IPS-15b (cell line): Measurements from ENCODE around the gene DLEC1.
A peak's percentile ranks its signal among the peaks of the same experiment; 100 is the strongest.

ENCODE experiments used
- H3K27me3 ChIP-seq: one replicate; pipeline ENCODE4 v1.6.1; 2013; ENCODE audit warnings: low read length; ENCODE audit not compliant: control insufficient read depth, insufficient read depth
- H3K36me3 ChIP-seq: one replicate; pipeline ENCODE4 v1.6.1; 2013; ENCODE audit warnings: low read length; ENCODE audit not compliant: control insufficient read depth, insufficient read depth
- H3K4me1 ChIP-seq: one replicate; pipeline ENCODE4 v1.6.1; 2013; ENCODE audit warnings: mild to moderate bottlenecking, low read length; ENCODE audit not compliant: control insufficient read depth, insufficient read depth
- H3K4me3 ChIP-seq: one replicate; pipeline ENCODE4 v1.5.1; 2013; ENCODE audit warnings: low read depth, low read length
- H3K9ac ChIP-seq: one replicate; pipeline ENCODE4 v1.6.1; 2013; ENCODE audit warnings: low read depth, mild to moderate bottlenecking, low read length
- H3K9me3 ChIP-seq: one replicate; pipeline ENCODE4 v1.6.1; 2013; ENCODE audit warnings: mild to moderate bottlenecking, low read length; ENCODE audit not compliant: control insufficient read depth, insufficient read depth

The DLEC1 gene

GRCh38 chr3:38015984-38016383 is 23.0 kb upstream of the DLEC1 start:
- H3K36me3 ChIP-seq, result peaks cover 14% of the 10 kb centered on the region
- H3K27me3 ChIP-seq, result no peaks in the 10 kb centered on the region
- H3K9ac ChIP-seq, result no peak overlapping the region
- no peaks in the 10 kb centered on the region for H3K4me1 ChIP-seq
- no peak overlapping the region for H3K4me3 ChIP-seq
- no peaks in the 10 kb centered on the region for H3K9me3 ChIP-seq

GRCh38 chr3:38016410-38016809 is 22.6 kb upstream of the DLEC1 start:
- H3K4me3 ChIP-seq, result no peak overlapping the region
- no peaks in the 10 kb centered on the region for H3K4me1 ChIP-seq
- no peak overlapping the region for H3K9ac ChIP-seq
- peaks cover 11% of the 10 kb centered on the region for H3K36me3 ChIP-seq
- no peaks in the 10 kb centered on the region for H3K27me3 ChIP-seq
- no peaks in the 10 kb centered on the region for H3K9me3 ChIP-seq

GRCh38 chr3:38016847-38017444 is 22.1 kb upstream of the DLEC1 start:
- peaks cover 9% of the 10 kb centered on the region for H3K36me3 ChIP-seq
- no peaks in the 10 kb centered on the region for H3K27me3 ChIP-seq
- H3K4me1 ChIP-seq, result no peaks in the 10 kb centered on the region
- H3K9ac ChIP-seq, result no peak overlapping the region
- no peaks in the 10 kb centered on the region for H3K9me3 ChIP-seq
- no peak overlapping the region for H3K4me3 ChIP-seq

GRCh38 chr3:38017445-38018295 is 21.3 kb upstream of the DLEC1 start:
- H3K4me3 ChIP-seq, result no peak overlapping the region
- no peaks in the 10 kb centered on the region for H3K9me3 ChIP-seq
- no peaks in the 10 kb centered on the region for H3K27me3 ChIP-seq
- H3K9ac ChIP-seq, result no peak overlapping the region
- peaks cover 9% of the 10 kb centered on the region for H3K36me3 ChIP-seq
- no peaks in the 10 kb centered on the region for H3K4me1 ChIP-seq

- Histone ChIP-seq H3K9ac (no peak overlapping the region), H3K27me3 (peaks cover 3% of the 10 kb centered on the region), H3K36me3 (peaks cover 9% of the 10 kb centered on the region), H3K4me1 (no peaks in the 10 kb centered on the region), H3K4me3 (no peak overlapping the region), H3K9me3 (no peaks in the 10 kb centered on the region)
Observed at GRCh38 chr3:38018296-38019266, 20.4 kb upstream of the DLEC1 start.

- H3K9me3 ChIP-seq, result no peaks in the 10 kb centered on the region
- H3K27me3 ChIP-seq, result peaks cover 5% of the 10 kb centered on the region
- no peak overlapping the region for H3K4me3 ChIP-seq
- H3K4me1 ChIP-seq, result no peaks in the 10 kb centered on the region
- no peak overlapping the region for H3K9ac ChIP-seq
- peaks cover 9% of the 10 kb centered on the region for H3K36me3 ChIP-seq
Observed at GRCh38 chr3:38019658-38020341, 19.2 kb upstream of the DLEC1 start.

GRCh38 chr3:38020342-38020726 is 18.7 kb upstream of the DLEC1 start:
- no peak overlapping the region for H3K9ac ChIP-seq
- H3K27me3 ChIP-seq, result peaks cover 5% of the 10 kb centered on the region
- no peak overlapping the region for H3K4me3 ChIP-seq
- H3K36me3 ChIP-seq, result peaks cover 9% of the 10 kb centered on the region
- no peaks in the 10 kb centered on the region for H3K9me3 ChIP-seq
- H3K4me1 ChIP-seq, result no peaks in the 10 kb centered on the region

GRCh38 chr3:38021196-38021595 is 17.8 kb upstream of the DLEC1 start:
- H3K4me3 ChIP-seq, result no peak overlapping the region
- peaks cover 13% of the 10 kb centered on the region for H3K27me3 ChIP-seq
- H3K36me3 ChIP-seq, result peaks cover 7% of the 10 kb centered on the region
- peaks cover 3% of the 10 kb centered on the region for H3K4me1 ChIP-seq
- no peak overlapping the region for H3K9ac ChIP-seq
- H3K9me3 ChIP-seq, result no peaks in the 10 kb centered on the region

- H3K27me3 ChIP-seq, result peaks cover 24% of the 10 kb centered on the region
- peaks cover 3% of the 10 kb centered on the region for H3K4me1 ChIP-seq
- no peak overlapping the region for H3K9ac ChIP-seq
Observed at GRCh38 chr3:38022301-38022700, 16.7 kb upstream of the DLEC1 start.

GRCh38 chr3:38022896-38023709 is 15.9 kb upstream of the DLEC1 start:
- peak overlapping the region; percentile 88 for H3K4me3 ChIP-seq
- no peak overlapping the region for H3K9ac ChIP-seq
- H3K27me3 ChIP-seq, result peaks cover 32% of the 10 kb centered on the region
- no peaks in the 10 kb centered on the region for H3K9me3 ChIP-seq
- peaks cover 2% of the 10 kb centered on the region for H3K36me3 ChIP-seq
- peaks cover 3% of the 10 kb centered on the region for H3K4me1 ChIP-seq

More at GRCh38 chr3:38022301-38022700, 16.7 kb upstream of the DLEC1 start:
- Histone ChIP-seq H3K36me3 (peaks cover 2% of the 10 kb centered on the region), H3K9me3 (no peaks in the 10 kb centered on the region), H3K4me3 (no peak overlapping the region)
